Astrocyte (in vitro differentiated cells and primary cell): Measurements from ENCODE around the gene ZDHHC11.

ENCODE experiments used
- EZH2 ChIP-seq: IDR thresholded peaks from 2 replicates; pipeline ENCODE4 v1.6.1; 2012; ENCODE audit warnings: mild to moderate bottlenecking, low read length, inconsistent platforms; ENCODE audit not compliant: insufficient read depth
- TF ChIP-seq, protein P1 (sequence below): IDR thresholded peaks from 2 replicates; pipeline ENCODE4 v1.5.1; 2011; ENCODE audit warnings: low read depth, mild to moderate bottlenecking, inconsistent platforms, low read length, moderate library complexity; ENCODE audit not compliant: insufficient read depth

DNA sequence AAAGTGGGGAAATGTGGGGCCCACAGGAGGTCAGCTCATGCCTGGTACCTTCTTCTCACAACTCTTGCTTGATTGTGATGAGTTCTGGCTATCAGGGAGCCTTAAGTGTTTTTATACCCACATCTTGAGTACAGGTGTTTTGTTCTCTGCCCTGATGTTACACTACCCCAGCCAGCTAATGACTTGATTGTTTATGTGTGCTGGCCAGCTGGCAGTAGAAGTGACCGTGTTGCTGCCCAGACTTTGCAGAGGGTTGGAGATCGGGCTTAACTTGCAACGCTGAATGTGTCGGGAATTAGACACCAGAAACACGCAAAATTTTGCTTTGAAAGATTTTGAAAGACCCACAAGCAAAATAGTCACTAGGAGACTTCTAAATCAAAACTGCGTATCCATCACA, 49.3 kb downstream of the ZDHHC11 start:
- TF ChIP-seq, protein P1, sequence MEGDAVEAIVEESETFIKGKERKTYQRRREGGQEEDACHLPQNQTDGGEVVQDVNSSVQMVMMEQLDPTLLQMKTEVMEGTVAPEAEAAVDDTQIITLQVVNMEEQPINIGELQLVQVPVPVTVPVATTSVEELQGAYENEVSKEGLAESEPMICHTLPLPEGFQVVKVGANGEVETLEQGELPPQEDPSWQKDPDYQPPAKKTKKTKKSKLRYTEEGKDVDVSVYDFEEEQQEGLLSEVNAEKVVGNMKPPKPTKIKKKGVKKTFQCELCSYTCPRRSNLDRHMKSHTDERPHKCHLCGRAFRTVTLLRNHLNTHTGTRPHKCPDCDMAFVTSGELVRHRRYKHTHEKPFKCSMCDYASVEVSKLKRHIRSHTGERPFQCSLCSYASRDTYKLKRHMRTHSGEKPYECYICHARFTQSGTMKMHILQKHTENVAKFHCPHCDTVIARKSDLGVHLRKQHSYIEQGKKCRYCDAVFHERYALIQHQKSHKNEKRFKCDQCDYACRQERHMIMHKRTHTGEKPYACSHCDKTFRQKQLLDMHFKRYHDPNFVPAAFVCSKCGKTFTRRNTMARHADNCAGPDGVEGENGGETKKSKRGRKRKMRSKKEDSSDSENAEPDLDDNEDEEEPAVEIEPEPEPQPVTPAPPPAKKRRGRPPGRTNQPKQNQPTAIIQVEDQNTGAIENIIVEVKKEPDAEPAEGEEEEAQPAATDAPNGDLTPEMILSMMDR = no peak
- TF ChIP-seq EZH2 = no peak
